NCI-H748 (cell line): ENCODE results near the gene CDH23.

Experiments
- DNase-seq: peaks from one replicate; lab custom pipeline; 2025; ENCODE audit not compliant: unreplicated experiment; lab: John Stamatoyannopoulos, UW

Gene CDH23

DNA sequence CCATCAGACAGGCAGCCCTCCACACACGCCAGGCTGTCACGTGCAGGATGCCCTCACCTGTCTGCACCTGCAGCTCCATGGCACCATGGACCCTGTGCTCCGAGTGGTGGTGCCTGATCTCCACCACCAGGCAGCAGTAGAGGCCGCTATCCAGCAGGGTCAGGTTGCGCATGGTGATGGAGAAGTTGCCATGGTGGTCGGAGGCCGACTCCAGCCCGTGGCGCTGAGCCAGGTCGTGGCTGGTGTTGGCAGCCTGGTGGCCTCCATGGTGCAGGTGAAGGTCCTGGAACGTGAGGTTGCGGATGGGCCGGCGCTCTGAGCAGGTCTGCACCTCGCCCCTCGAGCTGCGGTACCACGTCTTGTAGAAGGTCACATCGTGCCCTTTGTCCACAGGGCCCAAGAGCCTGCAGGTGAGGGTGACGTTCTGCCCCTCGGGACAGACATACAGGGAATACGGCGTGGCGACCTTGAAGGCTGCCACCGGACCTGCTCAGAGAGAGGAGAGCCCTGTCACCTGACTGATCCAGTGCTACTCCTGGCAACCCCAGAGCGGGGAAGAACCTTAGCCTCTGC, 364.9 kb downstream of the CDH23 start:
- no peak for DNase-seq

DNA sequence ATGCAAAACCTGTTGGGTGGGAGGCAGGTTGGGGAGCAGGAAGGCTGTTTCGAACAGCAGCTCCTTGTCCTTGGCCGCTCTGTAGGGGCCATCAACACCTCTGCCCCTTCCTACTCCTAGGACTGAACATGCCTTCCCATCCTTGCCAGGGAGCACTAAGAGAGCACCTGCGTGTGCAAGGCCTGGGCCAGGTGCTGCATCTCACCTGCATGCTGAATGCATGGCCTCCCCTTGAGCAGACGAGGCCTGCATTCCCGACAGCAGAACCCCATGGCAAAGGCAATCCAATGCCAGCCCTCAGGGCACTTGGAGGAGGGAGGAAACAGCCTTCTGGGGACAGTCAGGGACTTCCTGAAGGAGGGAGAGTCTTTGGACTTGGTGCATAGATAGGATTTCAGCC, 365.6 kb downstream of the CDH23 start:
- no peak for DNase-seq

DNA sequence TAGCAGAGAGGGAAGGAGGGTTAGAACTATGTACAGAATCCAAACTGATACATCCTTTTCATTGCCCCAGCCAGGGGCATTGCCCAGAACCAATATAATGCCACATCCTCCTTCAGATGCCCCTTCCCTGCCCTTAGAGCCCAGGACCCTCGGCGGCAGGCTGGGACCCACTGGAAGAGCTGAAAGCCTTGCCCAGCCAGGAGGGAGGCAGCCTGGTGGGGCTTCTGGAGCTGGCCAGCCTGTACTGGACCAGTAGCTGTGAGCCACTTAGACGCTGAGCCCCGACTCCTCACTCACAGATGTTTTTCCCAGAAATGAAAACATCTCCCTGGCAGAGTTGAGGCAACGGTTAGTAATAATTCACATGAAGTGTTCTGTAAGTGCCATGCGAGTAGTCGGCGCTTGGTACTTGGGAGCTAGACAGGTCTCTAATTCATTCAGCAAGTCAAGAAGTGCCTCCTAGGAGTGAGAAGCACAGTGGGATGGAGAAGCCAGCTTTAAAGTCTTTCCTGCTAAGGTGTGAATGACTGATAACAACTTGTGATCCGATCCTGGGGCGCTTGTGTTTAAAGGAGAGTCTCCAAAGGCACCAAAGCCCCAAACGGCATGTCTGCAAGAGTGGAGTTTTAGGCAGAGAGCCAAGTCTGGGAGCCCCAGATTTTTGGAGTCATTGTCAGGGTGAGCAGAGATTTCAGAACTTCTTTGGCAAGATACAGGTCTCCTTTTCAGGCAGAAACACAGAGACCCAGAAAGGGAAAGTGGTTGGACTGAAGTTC, 366.8 kb downstream of the CDH23 start:
- no peak for DNase-seq

DNA sequence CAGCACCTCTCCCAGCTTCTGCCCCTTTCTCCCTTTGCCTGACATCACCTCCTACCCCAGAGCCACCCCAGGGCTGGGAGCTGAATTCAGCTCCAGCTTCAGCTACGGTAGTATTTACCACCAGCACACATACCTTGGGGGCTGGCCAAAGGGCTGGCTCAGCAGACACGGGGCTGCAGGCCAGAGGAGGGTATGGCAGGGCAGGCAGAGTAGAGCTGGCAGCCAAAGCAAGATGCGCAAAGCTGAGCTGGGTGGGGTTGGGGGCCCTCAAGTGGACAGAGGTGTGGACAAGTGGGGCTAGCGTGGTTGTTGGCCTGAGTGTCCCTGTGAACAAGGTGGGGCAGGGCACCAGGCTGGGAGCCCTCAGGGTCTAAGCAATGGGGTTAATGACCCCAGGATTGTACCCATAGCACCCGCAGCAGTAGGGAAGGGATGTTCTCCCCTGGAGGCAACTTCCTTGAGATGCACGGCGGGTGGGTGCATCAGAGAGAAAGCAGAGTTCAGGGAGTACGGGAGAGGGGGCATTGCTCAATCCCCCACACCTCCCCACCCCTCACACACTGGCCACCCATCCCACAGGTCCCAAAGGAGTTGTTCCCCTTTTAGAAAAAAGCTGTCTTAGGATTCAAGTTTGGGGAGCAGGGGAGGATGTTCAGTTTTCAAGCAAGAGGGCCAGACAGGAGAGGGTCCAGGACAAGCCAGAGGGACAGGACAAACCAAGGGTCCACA, 368.6 kb downstream of the CDH23 start:
- no peak for DNase-seq

DNA sequence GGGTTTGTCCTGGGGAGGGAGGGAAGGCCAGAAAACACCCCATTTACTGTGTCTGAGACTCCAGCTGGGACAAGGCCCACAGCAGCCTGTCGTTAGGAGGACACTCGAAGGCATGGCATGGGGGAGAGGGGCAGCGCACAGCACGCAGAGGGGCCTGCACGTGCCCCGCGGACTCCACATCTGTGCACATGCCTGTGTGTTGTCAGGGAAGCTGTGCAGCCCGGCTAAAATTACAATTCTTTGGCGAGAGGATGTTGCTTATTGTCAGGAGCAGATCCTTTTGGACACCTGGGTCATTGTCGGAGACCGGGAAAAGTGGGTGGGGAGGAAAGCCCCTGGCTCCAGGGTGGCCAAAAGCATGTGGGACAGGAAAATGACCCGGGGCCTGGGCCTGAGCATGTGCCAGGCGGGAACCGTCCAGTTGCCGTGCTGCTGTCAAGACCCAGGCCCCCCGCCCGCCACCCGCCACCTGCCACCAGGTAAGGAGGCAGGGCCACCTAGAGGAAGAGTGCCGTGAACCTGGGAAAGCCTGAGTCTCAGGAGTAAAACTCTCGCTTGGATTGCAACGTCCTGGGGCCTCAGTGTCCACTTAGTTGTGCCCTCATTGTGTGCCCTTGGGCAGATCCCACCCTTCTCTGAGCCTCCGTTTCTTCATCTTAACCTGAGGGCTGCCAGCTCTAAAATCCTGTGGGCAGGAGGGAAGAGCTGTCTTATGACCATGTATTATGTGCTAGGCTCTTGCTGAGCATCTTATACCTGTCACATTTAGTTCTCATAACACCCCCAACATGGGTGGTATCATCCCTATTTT, 369.4 kb downstream of the CDH23 start:
- no peak for DNase-seq

DNA sequence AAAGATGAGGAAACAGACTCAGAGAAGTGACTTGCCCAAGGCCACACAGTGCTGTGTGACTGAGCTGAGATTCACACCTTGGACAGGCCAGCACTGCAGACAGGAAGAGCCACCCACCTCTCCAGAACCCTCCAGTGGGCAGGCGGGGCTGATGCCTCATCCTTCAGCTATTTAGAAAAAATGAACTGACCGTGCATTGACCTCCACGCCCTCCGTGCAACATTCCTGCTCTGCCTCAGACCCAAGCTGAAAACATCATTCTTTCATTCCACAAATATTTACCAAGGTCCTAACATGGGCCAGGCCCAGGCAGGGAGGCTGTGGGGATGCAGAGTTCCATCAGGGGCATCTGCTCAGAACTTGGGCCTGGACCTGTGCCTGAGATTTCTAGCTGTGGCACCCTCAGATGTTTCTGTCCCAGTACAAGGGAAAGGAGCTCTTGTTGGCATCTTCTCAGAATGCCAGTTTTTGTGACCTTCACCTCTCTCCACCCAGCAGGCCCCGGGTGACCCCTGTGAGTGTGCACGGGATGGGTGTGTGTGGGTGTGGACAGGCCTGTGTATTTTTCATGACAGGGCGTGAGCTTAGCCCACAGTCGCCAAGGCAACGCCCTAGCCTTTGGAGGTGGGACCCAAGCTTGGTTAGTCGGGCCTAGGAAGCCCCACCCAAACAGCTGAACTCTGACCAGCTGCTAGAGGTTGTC, 370.1 kb downstream of the CDH23 start:
- DNase-seq, result peak; percentile 78

DNA sequence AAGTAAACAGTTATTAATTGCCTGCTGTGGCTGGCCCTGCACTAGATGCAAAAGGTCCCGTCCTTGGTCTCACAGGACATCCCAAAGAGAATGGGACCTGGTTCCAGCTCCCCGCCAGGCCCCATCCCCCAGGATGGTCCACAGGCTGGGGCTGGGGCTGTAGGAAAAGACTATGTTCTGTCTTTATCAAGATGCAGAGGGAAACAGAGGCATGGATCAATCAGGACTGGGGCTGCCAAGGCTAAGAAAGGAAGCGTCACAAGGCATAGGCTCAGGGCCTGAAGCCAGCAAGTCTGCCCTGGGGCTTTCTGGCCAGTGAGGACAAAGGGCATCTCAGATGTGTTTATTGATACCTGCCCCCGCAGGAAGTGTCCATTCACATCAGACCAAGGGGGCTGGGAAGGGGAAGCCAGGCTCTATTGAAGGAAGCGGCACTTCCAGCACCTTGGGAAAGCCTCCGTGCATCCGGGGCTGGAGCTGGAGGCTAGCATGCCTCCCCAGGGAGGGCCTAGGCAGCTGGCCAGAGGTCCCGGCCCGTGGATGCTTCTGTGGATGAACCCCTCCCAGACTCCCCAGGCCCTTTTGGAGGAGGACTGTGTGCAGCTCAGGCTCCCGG, 370.8 kb downstream of the CDH23 start:
- peak; percentile 24 for DNase-seq

DNA sequence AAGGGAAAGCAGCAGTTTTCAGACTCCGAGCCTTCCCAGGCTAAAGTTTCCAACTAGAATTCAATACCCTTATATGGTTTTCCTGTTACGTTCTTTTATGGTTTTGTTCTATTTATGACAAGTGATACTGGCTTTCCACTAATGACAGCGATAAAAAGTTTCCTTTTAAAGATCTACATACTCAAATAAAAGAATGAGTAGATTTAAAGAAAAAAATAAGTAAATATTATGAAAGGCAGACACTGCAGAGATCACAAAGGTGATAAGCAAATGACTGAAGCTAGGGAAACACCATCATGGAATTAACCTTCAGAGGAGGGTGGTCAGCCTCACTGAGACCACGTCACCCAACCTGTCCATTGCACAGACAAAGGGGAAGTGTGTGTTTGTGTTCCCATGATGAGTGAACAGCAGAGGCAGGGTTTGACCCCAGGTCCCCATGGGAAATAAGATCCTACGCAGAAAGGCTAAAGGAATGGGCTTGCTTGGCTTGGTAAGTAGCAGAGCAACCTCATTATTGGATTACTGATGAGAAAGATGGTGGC, 372.6 kb downstream of the CDH23 start:
- no peak for DNase-seq

DNA sequence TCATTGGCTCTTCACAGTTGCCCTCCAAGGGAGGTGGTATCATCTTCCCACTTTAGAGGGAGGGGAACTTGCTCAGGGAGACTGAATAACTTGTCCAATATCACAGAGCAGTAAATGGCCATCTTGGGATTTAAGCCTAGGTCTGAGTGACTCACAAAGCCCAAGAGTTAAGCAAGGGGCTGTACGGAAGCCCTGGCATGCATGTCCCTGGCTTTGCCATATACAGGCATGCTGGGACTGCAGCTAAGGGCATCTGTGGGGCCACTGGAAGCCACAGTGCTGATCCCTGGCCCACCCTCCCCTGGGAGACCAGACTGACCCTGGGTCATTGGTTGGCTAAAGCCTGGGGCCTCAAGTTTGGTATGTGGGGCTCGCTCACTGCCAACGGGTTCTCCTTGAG, 373.5 kb downstream of the CDH23 start:
- DNase-seq, result no peak

DNA sequence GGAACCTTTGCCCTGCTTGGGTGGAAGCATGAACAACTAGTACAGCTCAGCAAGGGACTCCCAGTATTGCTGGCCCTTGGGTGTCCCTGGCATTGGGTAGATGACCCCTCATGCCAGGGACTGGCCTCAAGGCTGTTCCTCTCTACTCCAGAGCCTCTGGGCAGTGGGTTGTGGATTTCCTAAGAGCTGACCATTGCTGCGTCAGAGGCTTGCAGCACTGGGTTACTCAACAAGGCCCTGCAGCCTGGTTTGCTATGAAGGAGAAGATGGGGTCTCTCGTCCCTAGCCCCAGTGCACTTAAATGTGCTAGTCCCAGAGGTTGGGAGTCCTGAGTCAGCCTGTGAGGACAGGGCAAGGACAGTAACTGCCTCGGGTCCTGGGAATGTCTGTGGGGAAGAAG, 374.1 kb downstream of the CDH23 start:
- DNase-seq, result no peak

DNA sequence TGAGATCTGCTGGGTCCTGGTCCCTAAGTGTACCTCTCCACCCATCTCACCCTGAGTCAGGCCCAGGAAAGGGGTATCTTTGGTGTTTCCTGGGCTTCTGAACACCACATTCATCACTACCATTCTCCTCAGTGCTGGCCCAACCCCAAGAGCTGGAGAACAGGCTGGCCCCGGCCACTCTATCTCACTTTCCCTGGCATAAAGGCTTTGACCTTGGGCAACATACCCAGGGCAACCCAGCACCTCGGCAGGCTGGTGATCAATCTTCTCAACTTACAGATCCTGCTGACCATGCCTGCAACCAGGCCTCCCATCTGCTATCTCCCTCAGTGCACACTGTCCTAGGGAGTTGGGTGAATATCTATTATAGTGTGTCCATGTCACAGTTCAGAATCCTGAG, 374.5 kb downstream of the CDH23 start:
- DNase-seq, result no peak

DNA sequence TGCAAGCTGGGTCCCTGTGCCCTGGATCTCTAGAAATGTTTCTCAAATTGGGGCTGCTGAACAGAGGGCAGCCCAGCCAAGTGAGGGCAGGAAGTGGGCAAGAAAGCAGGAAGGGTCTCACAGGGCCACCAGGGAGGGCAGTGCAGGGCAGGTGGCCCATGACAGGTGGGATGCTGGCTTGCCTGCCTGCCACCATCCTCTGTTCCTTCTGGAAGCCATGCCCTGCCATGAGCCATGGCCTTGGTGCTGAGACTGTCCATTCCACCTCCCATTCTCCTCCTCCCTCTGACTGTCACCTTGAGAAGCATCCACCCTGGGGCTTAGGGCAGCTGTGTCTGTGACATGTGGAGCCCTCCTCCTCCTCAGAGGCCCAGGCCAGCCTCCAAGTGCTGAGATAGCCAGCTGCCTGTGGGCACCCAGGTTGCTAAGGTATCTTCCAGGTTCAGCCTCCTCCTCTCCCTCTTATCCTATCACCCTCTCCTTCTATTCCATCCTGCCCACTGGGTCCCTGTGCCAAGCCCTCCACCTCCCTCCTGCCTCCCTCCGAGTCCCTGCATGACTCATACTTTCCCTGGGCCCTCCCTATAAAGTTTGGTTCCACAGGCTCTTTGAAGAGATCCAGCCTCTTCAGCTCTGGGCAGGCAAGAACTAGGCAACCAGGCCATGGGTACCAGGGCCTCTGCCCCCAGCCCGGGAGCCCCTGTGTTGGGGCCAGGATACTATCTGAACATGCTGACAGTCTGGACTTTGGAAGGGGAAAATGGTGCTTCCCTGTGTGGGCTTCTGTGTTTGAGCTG, 375.3 kb downstream of the CDH23 start:
- no peak for DNase-seq

DNA sequence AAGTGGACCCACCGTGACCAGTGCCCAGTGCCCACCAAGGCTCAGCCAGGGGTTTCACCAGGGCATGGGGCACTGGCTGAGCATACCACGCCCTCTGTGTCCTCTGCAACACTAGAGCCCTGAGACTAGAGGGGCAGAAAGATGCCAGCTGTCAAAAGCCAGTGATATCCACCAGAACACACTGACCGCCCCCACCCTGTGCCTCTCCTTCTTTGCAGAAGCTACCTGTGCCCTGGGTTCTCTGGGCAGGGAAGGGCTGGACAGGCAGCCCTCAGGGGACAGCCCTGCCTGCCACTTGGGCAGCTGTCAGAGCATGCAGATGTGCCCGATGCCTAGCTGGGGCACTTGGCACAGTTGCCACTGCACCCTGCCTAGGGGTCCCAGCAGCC, 376.1 kb downstream of the CDH23 start:
- no peak for DNase-seq

DNA sequence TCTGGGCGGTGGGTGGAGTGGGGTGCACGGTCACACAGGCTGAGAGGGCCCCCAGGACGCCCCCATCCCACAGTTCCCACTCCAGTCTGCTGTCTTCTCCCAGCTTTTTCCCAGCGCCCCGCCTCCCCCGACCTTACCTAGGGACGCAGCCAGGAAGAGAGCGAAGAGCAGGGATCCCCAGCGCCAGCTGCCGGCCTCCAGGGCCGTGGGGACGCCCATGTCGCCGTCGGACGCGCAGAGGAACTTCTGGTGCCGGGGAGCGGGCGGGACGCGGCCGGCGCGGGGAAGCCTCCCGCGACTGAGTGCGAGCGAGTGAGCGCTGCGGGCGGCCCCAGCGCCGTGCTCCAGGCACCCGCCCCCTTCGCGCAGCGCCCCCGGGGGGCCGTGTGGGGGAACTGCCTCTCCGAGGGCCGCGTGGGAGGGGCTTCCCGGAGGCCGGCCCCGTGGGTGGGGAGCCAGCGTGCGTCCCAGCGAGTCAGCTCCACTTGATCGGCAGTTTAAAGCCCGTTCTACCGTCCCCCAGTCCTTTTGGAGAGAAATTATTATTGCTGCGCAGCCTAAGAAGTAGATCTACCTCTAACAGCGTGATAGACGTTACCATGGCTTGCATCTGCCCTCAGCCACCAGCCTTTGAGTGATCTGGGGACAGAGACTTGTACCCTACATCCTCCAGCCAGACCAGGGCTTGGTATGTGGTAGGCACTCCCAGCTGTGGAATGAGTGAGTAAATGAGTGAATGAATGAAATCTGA, 376.7 kb downstream of the CDH23 start, which contains the start of gene VSIR:
Gene VSIR, minus strand, starts transcription at position 300 of the 751 bp plus-strand sequence. Its CDS starts 81 bp downstream, at position 219.
- peak; percentile 66 for DNase-seq

DNA sequence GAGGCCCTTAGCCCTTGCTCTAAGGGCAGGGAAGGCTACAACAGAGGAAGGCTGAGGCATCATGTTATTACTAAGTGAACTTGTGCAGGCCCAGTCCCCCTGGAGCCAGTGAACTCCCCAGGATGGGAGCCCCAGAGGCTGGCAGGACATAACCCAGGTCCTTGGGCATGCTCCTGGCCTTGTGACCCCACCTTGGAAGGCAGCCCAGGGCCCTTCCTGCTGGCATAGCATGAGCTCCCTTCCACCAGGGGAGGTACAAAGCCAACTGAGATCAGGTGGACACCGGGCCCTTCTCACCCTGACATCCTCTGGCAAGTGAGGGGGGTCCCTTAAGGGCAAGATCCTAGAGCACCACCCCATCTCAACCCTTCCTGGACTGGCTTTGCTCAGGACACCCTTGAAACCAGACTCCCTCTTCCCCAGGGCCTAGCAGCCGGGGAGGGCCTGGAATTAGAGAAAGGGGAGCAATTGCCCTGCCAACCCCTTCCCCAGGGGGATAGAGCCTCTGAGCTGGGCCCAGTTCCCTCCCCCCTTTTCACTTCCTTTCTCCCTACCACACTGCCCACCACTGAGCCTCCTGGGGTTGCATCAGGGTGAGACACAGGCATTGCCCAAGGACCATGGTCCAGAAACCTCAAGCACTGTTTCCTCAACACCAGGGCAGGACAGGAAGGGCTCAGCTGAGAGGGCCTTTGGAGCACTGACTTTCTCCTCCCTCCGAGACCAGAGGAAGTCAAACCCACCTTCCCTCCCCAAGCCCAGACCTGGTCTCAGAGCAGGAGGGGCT, 378.4 kb downstream of the CDH23 start:
- DNase-seq, result no peak

DNA sequence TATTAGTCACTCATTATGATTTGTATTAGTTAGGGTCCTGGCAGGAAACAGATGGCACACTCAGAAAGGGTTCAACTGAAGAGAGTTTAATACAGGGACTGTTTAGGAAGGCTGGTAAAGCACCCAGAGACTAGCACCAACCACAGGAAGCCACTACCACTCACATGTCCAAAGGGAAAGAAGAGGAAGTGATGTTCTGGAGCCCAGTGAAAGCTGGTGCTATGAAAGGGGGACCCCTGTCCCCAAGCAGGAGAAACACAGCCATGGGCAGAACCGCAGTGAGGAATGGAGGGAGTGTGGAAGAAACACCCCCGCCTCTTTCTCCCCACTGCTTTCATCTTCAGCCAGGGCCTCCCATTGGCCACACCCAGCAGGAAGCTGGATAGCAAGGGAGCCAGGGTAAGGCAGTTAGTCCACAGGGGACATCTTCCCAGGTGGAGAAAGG, 379.8 kb downstream of the CDH23 start:
- DNase-seq, result no peak

DNA sequence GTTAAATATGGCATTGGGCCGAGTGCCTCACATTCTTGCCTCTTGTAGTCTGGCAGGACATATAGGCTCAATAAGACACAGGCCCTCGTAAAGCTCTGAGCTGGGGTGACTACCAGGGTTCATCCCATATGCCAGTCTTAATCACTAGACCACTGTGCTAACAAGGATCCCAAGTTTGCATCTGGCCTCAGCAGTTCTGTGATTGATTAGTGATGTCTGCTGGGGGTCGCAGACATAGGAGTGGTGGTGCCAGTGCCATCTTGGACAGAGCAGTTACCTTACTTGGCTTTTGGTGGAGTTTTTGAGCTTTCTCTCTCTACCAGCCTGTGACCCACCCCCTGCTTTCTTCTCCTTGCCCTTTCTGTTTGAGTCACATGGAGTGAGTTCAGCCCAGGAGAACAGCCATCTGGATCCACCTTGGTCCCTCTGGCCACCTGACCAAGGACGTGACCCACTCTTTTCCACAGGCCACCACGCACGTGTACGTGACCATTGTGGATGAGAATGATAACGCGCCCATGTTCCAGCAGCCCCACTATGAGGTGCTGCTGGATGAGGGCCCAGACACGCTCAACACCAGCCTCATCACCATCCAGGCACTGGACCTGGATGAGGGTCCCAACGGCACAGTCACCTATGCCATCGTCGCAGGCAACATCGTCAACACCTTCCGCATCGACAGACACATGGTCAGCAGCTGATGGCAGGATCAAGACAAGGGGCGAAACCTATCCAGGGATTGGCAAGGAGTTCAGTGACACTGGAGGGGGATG, 380.7 kb downstream of the CDH23 start:
- no peak for DNase-seq
